Neural cell (in vitro differentiated cells): ENCODE data around the gene SKOR1.

Experiments
- CTCF ChIP-seq: fragments of 450-650 bp; IDR thresholded peaks from 2 replicates; pipeline ENCODE4 v1.5.1; 2014; ENCODE audit warnings: antibody characterized with exemption, mild to moderate bottlenecking, moderate library complexity; ENCODE audit not compliant: poor library complexity, severe bottlenecking
- EP300 ChIP-seq: fragments of 450-650 bp; conservative IDR thresholded peaks from 2 replicates; pipeline ENCODE4 v1.6.1; 2014; ENCODE audit warnings: antibody characterized with exemption, mild to moderate bottlenecking, moderate library complexity; ENCODE audit not compliant: poor library complexity, severe bottlenecking
- EZH2 ChIP-seq: fragments of 200-600, 300-800 bp; shearing (Covaris generic), sonication (generic); IDR thresholded peaks from 2 replicates; pipeline ENCODE4 v1.6.1; 2014; ENCODE audit warnings: antibody characterized with exemption, low read length, borderline replicate concordance, mild to moderate bottlenecking; ENCODE audit not compliant: insufficient read depth, poor library complexity, severe bottlenecking
- POLR2AphosphoS5 ChIP-seq: IDR thresholded peaks from 2 replicates; pipeline ENCODE4 v1.6.1; 2012
- RAD21 ChIP-seq: fragments of 450-650 bp; conservative IDR thresholded peaks from 2 replicates; pipeline ENCODE4 v1.6.1; 2014; ENCODE audit warnings: antibody characterized with exemption, mild to moderate bottlenecking, moderate library complexity
- REST ChIP-seq: IDR thresholded peaks from 2 replicates; pipeline ENCODE4 v1.6.1; 2012; ENCODE audit warnings: borderline replicate concordance
- SMC3 ChIP-seq: fragments of 450-650 bp; conservative IDR thresholded peaks from 2 replicates; pipeline ENCODE4 v1.6.1; 2014; ENCODE audit warnings: antibody characterized with exemption, mild to moderate bottlenecking, moderate library complexity; ENCODE audit not compliant: poor library complexity
- TAF1 ChIP-seq: IDR thresholded peaks from 2 replicates; pipeline ENCODE4 v1.6.1; 2012; ENCODE audit warnings: low read depth

DNA sequence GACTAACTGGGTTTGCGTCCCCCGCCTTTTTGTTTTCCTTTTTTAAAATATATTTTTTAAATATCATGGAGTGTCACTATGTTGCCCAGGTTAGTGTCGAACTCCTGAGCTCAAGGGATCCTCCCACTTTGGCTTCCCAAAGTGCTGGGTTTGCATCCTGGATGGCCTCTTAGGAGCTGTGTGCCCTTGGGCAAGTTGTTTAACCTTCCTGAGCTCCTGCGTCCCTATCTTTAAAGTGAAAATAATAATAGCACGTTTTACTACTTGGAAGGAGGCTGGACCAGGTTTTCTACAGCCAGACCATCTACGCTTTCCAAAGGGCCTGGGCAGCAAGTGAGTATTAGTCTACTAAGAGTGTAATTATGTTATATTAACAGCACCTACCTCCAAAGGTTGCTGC is 58.7 kb downstream of the SKOR1 start:
- no peak for TF ChIP-seq RAD21
- no peak for TF ChIP-seq CTCF
- TF ChIP-seq EZH2 = no peak
- TF ChIP-seq TAF1 = no peak
- TF ChIP-seq REST = no peak
- TF ChIP-seq POLR2AphosphoS5 = no peak
- TF ChIP-seq EP300 = no peak
- TF ChIP-seq SMC3 = no peak
